Hematopoietic multipotent progenitor cell treated with erythropoietin and hydrocortisone succinate and interleukin-3 and kit ligand, for 17 days (in vitro differentiated cells): ENCODE data around the gene HECTD1.

Source experiments
- DNase-seq: peaks from one replicate; pipeline ENCODE4 v3.0.0-alpha.2; 2015; ENCODE audit warnings: low spot score

The HECTD1 gene

DNA sequence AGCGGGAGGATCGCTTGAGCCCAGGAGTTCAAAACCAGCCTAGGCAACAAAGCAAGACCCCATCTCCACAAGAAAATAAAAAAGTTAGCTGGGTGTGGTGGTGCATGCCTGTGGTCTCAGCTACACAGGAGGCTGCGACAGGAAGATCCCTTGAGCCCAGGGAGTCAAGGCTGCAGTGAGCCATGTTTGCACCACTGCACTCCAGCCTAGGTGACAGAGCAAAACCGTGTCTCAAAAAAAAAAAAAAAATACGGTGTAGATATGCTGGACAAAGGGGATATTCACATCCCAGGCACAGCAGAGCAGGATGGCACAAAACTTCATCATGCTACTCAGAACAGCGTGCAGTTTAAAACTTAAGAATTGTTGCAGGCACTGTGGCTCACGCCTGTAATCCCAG lies 156.6 kb downstream of the HECTD1 start:
- no peak for DNase-seq
